ACC112 (cell line): Measurements from ENCODE around the gene CDH4.

Experiments
- H2AFZ ChIP-seq: fragments of 200-600 bp; sonication (generic); one replicate; pipeline ENCODE4 v1.6.0; 2017; ENCODE audit warnings: antibody characterized with exemption, low read length; ENCODE audit not compliant: unreplicated experiment
- H3K27ac ChIP-seq: fragments of 200-600 bp; sonication (generic); 2 replicates; pipeline ENCODE4 v1.5.1; 2014; ENCODE audit warnings: low read depth, mild to moderate bottlenecking, antibody characterized with exemption, low read length, moderate library complexity
- H3K27me3 ChIP-seq: fragments of 200-600 bp; sonication (generic); 2 replicates; pipeline ENCODE4 v1.6.1; 2014; ENCODE audit warnings: mild to moderate bottlenecking, antibody characterized with exemption, low read length, moderate library complexity, mixed read lengths; ENCODE audit not compliant: insufficient read depth
- H3K36me3 ChIP-seq: fragments of 200-600 bp; sonication (generic); 2 replicates; pipeline ENCODE4 v1.6.1; 2016; ENCODE audit warnings: mild to moderate bottlenecking, antibody characterized with exemption, low read length, moderate library complexity, mixed read lengths; ENCODE audit not compliant: insufficient read depth
- H3K4me1 ChIP-seq: fragments of 200-600 bp; sonication (generic); one replicate; pipeline ENCODE4 v1.6.1; 2016; ENCODE audit warnings: low read length, mixed read lengths; ENCODE audit not compliant: insufficient read depth, unreplicated experiment, control insufficient read depth
- H3K4me3 ChIP-seq: fragments of 200-600 bp; sonication (generic); 2 replicates; pipeline ENCODE4 v1.5.1; 2014; ENCODE audit warnings: mild to moderate bottlenecking, low read depth, low read length
- H3K79me2 ChIP-seq: fragments of 200-600 bp; sonication (generic); one replicate; pipeline ENCODE4 v1.6.0; 2016; ENCODE audit warnings: low read length; ENCODE audit not compliant: control insufficient read depth, unreplicated experiment, insufficient read depth

The CDH4 gene

GRCh38 chr20:61916318-61916891, 664.3 kb downstream of the CDH4 start:
- H3K4me3 ChIP-seq: no peak overlapping the region
- no peaks in the 10 kb centered on the region for H3K27me3 ChIP-seq
- no peaks in the 10 kb centered on the region for H3K36me3 ChIP-seq
- no peak overlapping the region for H3K27ac ChIP-seq
- no peaks in the 10 kb centered on the region for H3K79me2 ChIP-seq
- no peaks in the 10 kb centered on the region for H3K4me1 ChIP-seq
- no peak overlapping the region for H2AFZ ChIP-seq

GRCh38 chr20:61917474-61918145, 665.5 kb downstream of the CDH4 start:
- no peak overlapping the region for H2AFZ ChIP-seq
- no peak overlapping the region for H3K4me3 ChIP-seq
- no peaks in the 10 kb centered on the region for H3K27me3 ChIP-seq
- no peaks in the 10 kb centered on the region for H3K36me3 ChIP-seq
- no peak overlapping the region for H3K27ac ChIP-seq
- H3K4me1 ChIP-seq: no peaks in the 10 kb centered on the region
- H3K79me2 ChIP-seq: no peaks in the 10 kb centered on the region

- H3K36me3 ChIP-seq: no peaks in the 10 kb centered on the region
- no peak overlapping the region for H2AFZ ChIP-seq
- no peak overlapping the region for H3K4me3 ChIP-seq
- H3K27ac ChIP-seq: no peak overlapping the region
- no peaks in the 10 kb centered on the region for H3K27me3 ChIP-seq
- no peaks in the 10 kb centered on the region for H3K79me2 ChIP-seq
- no peaks in the 10 kb centered on the region for H3K4me1 ChIP-seq
Measured at GRCh38 chr20:61918548-61918947, 666.5 kb downstream of the CDH4 start.

GRCh38 chr20:61919239-61919638, 667.2 kb downstream of the CDH4 start:
- Histone ChIP-seq H2AFZ (no peak overlapping the region), H3K4me3 (no peak overlapping the region), H3K27ac (no peak overlapping the region), H3K4me1 (no peaks in the 10 kb centered on the region), H3K27me3 (no peaks in the 10 kb centered on the region), H3K79me2 (no peaks in the 10 kb centered on the region), H3K36me3 (no peaks in the 10 kb centered on the region)

- no peak overlapping the region for H3K27ac ChIP-seq
- no peaks in the 10 kb centered on the region for H3K36me3 ChIP-seq
- H3K4me1 ChIP-seq: no peaks in the 10 kb centered on the region
- no peak overlapping the region for H3K4me3 ChIP-seq
- no peak overlapping the region for H2AFZ ChIP-seq
- H3K79me2 ChIP-seq: no peaks in the 10 kb centered on the region
- no peaks in the 10 kb centered on the region for H3K27me3 ChIP-seq
Measured at GRCh38 chr20:61919675-61920365, 667.8 kb downstream of the CDH4 start.

- H3K27me3 ChIP-seq: no peaks in the 10 kb centered on the region
- H3K4me3 ChIP-seq: no peak overlapping the region
- H3K27ac ChIP-seq: no peak overlapping the region
- H3K4me1 ChIP-seq: peaks cover 9% of the 10 kb centered on the region
- H3K79me2 ChIP-seq: no peaks in the 10 kb centered on the region
- H2AFZ ChIP-seq: no peak overlapping the region
- no peaks in the 10 kb centered on the region for H3K36me3 ChIP-seq
Measured at GRCh38 chr20:61922411-61922810, 670.4 kb downstream of the CDH4 start.

GRCh38 chr20:61922936-61923335, 670.9 kb downstream of the CDH4 start:
- no peaks in the 10 kb centered on the region for H3K36me3 ChIP-seq
- H3K27me3 ChIP-seq: no peaks in the 10 kb centered on the region
- peaks cover 9% of the 10 kb centered on the region for H3K4me1 ChIP-seq
- no peak overlapping the region for H3K4me3 ChIP-seq
- no peak overlapping the region for H3K27ac ChIP-seq
- no peak overlapping the region for H2AFZ ChIP-seq
- H3K79me2 ChIP-seq: no peaks in the 10 kb centered on the region

GRCh38 chr20:61923371-61924166, 671.5 kb downstream of the CDH4 start:
- H3K79me2 ChIP-seq: no peaks in the 10 kb centered on the region
- no peak overlapping the region for H2AFZ ChIP-seq
- no peaks in the 10 kb centered on the region for H3K27me3 ChIP-seq
- H3K4me1 ChIP-seq: peaks cover 9% of the 10 kb centered on the region
- no peaks in the 10 kb centered on the region for H3K36me3 ChIP-seq
- H3K27ac ChIP-seq: no peak overlapping the region
- no peak overlapping the region for H3K4me3 ChIP-seq

- Histone ChIP-seq H3K27me3 (no peaks in the 10 kb centered on the region), H3K4me3 (no peak overlapping the region), H3K79me2 (no peaks in the 10 kb centered on the region), H3K4me1 (peaks cover 9% of the 10 kb centered on the region), H3K36me3 (no peaks in the 10 kb centered on the region), H2AFZ (no peak overlapping the region), H3K27ac (no peak overlapping the region)
Measured at GRCh38 chr20:61924211-61924857, 672.3 kb downstream of the CDH4 start.

GRCh38 chr20:61924858-61925554, 672.9 kb downstream of the CDH4 start:
- Histone ChIP-seq H3K4me1 (peaks cover 9% of the 10 kb centered on the region), H3K79me2 (no peaks in the 10 kb centered on the region), H3K4me3 (no peak overlapping the region), H3K27ac (no peak overlapping the region), H3K27me3 (no peaks in the 10 kb centered on the region), H2AFZ (no peak overlapping the region), H3K36me3 (no peaks in the 10 kb centered on the region)
